Endometrium (tissue), 2 donors: ENCODE data around the gene RNF227.

Source experiments
- FAIRE-seq: peaks from 2 replicates; lab custom pipeline; 2012; peaks lifted over from hg19 to GRCh38; lab: Jason Lieb, UNC
- donor health status: control.
- donor health status: control.

Gene RNF227

DNA sequence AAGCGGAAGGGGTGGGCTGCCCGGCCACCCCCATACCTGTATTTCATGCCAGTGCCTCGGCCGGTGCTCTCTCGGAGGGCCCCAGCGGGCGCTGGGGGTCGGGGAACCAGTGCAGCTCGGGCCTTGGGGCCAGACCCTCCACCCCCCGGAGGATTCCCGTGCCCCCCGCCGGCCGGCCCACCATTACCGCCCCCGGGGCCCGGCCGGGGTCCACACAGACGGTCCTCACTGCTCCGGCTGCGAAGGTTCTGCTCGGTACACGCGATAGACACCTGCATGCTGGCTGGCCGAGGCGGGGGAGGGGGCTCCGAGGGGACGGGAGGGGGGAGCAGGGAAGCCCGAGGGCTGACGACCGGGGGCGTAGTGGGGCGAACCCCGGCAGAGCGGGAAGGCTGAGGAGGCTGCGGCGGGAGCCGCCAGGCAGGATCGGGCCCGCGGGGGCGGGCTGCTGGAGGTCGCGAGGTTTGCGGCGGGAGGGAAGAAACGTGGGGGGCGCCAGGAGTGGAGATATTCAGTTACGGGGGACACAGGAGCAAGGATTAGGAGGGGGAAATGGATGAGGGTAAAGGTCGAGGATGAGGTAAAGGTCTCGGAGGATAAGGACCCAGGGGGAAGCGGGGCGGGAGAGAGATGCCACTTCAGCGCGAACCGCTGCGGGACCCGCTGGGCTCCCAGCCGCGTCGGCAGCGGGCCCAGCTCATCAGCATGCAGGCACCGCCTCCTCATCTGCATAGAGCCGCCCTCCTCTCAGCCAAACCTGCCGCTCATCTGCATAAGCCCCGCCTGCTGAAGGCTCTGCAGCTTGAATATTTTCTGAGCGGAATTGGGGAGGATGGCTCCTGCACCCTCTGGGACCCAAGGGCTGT, 13.3 kb upstream of the RNF227 start, which contains the start of gene KCNAB3:
KCNAB3 (minus strand) TSS at position 699 of the 866 bp plus-strand sequence; CDS start at position 278, 421 bp downstream.
- FAIRE-seq = no peak

DNA sequence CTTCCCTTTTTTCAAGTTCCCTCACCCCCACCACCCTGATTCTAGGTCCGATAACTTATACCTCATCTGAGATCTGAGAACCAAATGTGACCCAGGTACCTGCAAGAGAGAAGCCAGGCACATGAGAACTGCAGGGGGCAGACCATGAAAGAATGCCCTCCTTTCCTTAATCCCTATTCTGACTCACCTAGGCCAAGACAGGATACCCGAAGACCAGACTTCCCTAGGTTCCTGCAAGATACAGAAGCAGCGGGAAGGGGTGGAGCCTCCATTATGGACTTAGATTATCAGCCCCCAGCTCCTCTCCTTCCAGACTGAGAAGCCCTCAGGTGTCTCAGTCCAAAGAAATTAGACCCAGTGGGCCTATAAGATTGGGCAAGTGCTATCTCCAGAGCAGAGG, 11.5 kb upstream of the RNF227 start:
- FAIRE-seq = no peak

DNA sequence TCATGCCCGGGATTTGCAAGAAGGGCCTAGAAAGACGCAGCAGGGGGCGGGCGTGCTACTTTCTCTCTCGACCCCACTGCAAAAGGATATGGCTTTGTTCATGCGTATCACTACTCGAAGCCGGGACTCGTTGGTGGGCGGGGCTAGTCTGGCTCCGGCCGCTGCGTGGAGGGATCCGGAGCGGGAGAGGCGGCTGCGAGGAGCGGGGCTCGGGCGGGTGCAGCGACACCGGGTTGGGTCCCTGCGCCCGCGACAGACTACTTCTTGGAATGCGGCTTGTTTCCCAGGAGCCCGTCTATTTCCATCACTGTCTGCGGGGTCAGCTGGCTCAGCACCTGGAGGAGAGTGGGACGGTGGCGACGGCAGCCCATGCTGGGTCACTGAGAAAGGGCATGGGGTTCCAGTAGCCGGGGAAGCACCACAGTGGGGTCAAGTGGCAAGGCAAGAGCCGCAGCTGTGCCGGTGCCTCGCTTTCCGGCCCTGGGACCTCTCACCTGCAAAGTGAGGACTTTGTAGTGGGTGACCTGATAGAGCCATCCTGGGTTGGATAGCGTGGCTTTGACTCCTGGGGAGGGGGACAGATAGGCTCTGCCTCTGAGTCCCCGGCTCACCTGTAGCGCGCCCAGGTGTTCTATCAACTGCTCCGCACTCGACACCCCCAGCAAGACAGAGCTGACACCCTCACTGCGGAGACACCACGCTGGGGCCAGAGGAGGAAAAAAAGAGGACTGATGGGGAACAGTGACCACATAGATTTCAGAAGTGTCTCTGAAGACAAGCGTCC, 6.9 kb upstream of the RNF227 start:
- FAIRE-seq = no peak

DNA sequence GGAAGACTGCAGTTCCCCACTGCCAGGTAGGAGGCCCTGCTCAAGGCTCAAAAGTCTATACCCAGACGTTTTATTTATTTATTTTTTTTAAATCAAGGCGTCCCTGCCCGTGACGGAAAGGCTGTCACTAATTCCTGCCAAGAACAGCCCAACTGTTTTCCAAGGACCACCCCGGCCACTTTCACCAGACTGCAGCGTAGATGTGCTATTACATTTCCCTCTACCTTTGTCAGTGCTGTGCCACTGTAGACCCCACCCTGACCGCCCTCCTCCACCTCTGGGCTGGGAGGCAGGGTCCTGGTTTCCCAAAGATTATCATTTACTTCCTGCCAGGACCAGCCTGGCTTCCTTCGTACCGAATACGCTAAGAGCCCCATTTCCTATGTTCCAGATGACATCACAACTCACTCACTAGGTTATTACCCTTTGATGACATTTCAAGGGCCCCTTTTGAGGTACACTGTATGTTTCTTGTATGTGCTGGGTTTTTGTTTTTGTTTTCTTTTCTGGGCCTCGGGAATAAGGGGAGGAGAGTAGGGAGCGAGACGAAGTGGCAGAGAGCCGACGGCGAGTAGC, 6.3 kb upstream of the RNF227 start:
- no peak for FAIRE-seq

DNA sequence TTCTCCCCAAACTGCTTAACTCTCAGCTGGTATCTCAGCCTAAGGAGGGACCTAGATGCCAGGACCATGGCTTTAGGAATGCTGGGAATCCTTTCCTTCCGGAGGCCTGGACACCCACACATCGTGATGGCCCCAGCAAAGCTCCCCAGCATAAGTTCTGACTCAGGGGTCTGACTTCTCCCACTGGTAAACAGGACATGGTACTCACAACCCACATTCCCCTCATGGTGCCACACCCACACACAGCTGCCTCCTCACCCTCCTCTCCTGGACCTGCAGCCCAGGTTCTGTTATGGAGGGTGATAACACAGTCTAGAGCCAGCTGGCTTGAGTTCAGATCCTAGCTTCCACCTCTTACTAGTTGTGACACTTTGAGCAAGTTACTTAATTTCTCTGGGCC, 719 bp upstream of the RNF227 start:
- no peak for FAIRE-seq

DNA sequence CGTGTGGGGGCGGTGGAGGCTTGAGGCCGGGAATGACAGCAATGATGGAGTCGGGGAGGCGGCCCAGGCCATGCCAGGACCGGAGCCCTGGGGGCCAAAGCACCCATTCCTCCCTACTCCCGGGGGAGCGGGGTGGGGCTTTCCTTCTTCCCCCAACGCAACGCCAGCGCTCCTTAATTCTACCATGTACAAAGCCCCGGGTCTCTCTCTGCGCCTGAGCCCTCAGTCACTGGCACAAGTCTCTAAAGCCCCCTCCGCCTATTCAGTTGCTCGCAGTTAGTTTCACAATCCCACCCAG, 245 bp upstream of the RNF227 start:
- FAIRE-seq = no peak

DNA sequence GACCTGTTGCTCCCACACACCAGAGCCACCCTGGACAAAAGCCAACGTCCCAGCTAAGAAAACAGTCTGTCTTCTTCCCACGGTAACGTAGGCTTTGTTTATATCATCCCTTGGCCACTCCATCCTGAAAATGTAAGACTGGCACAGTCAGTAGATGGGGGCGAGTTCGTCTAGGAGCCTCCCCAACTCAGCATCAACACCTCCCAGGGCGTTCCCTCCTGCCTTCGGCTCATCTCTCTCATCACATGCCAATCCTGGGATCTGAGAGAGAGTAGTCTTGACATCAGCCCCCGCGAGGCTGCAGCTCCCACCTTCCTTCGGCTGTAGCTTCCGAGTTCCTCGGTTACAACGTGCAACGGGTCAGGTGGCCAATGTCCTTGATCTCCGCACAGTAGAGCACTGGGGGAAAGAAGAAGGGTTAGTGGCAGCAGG, 894 bp downstream of the RNF227 start:
- no peak for FAIRE-seq

DNA sequence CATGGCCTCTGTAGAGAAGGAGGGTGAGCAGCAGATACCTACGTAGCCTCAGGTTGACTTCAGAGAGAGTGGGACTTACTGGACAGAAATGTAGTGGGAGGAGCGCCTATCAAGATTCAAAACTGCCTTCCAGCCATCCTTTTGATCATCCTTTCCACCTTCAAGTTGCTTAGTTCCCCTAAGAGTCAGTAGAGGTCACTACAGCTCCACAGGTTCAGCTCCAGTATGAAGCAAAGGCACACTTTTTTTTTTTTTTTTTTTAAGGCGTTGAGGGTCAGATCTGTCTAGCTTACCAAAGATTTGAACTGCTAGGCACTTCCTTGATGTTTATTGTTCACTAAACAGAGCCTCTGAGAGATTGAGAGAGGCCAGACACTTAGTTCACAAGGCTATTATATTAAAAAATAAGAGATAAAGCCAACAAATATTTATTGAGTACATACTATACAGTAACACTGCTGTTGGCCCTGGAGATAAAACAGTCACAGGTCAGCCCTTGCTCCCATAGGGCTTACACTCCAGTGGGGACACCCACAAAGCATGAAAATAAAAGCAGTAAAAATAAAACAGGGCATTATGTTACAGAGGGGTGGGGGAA, 3.1 kb downstream of the RNF227 start:
- FAIRE-seq = peak; percentile 65

DNA sequence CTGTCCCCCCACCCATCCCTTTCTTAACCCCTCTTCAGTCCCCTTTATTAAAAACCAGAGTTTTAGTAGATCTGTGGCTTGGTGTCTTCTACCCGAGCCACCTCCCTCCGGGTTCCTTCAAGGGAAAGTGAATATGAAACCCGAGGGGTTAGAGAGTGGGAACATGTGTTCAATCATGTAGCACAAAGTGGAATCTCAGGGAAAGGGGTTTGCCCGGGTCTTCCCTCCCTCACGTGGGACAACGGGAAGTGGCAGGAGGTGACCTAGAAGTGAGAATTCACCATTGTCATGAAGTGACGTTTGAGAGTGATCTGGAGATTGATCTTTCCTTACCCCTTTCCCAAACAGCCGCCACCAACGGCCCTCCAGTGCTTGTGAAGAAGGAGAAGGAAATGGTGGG, 5.0 kb downstream of the RNF227 start:
- FAIRE-seq = no peak

DNA sequence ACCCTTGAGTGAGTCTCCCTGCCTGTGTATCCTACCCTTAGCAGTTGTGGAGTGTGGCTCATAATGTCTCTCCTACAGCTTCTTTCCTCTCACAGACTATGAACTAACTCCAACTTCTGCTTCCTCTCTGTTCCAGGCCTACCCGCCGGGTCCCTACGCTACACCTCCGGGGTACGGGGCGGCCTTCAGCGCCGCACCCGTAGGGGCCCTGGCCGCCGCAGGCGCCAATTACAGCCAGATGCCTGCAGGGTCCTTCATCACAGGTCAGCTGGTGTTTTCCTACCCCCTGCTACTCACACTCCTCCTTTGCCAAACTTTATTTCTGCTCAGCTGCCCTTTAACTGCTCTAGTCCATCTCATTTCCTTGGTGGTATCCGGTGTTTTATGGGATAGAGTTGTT, 5.4 kb downstream of the RNF227 start:
- no peak for FAIRE-seq

DNA sequence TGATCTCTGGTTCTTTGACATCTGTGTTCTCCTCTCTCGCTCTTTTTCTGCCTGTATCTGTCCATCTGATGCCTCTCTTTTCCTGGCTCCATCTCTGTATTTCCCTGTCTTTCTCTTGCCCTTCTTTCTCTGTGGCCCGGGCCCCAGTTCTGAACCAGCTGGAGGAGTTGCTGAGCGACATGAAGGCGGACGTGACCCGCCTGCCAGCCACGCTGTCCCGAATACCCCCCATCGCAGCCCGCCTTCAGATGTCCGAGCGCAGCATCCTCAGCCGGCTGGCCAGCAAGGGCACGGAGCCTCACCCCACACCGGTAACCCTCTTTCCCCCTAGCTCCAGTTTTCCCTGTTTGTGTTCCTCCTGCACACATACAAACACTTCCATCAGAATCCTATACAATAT, 5.8 kb downstream of the RNF227 start:
- FAIRE-seq = no peak

DNA sequence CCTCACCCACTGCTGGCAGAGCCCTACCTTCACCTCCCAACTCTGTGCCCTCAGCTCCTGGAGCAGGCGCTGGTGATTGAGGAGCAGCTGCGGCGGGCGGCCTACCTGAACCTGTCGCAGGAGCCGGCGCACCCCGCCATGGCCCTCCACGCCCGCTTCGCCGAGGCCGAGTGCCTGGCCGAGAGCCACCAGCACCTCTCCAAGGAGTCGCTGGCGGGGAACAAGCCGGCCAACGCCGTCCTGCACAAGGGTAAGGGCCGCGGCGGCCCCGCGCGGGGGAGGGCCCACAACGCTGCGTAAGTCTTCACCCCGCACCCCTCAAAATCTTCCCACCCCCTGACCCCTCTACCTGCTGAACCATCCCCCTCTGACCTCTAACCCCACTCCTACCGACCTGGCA, 7.0 kb downstream of the RNF227 start:
- no peak for FAIRE-seq

DNA sequence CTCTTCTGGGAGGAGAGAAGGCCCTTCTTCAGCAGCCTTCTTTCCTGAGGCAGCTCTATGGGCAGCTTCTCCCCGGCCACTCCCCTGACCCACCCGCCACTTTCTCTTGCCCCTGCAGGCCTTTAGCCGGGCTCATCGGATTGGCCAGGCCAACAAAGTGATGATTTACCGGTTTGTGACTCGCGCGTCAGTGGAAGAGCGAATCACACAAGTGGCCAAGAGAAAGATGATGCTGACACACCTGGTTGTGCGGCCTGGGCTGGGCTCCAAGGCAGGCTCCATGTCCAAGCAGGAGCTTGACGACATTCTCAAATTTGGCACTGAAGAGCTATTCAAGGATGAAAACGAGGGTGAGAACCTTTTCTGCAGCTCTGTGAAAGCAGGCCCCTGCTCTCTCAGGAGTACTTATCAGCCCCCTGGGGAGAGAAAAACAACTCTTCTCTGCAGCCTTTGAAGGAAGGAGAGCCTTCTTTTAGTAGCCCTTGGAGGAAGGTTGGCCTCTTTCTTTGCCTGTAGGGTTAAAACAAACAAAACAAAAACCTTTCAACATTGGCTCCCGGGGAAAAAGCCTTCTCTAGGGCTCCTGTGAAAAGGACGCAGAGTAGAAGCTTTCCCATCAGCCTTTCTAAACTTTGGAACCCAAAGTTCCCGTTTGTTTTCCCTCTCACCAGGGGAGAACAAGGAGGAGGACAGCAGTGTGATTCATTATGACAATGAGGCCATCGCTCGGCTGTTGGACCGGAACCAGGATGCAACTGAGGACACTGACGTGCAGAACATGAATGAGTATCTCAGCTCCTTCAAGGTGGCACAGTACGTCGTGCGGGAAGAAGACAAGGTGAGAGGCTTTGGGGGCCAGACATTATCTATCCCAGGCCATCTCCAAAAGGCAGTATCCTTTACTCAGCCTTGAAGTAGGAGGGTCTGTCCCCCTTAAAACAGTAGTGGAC, 12.7 kb downstream of the RNF227 start:
- FAIRE-seq = no peak

DNA sequence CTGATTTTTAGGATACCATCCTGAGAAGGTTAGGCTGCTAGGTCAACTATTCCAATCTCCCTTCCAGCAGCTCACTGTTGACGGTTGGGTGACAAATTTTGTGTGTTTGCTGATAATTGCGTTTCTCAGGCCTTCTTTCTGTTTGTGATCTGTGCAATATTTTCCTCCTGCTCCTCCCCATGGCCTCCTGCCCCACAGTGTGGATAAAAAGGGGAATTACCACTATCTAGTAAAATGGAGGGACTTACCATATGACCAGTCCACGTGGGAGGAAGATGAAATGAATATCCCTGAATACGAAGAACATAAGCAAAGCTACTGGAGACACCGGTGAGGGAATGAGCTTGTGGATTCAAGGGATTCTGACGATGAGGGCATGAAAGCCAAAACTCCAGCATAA, 18.3 kb downstream of the RNF227 start:
- FAIRE-seq = no peak

DNA sequence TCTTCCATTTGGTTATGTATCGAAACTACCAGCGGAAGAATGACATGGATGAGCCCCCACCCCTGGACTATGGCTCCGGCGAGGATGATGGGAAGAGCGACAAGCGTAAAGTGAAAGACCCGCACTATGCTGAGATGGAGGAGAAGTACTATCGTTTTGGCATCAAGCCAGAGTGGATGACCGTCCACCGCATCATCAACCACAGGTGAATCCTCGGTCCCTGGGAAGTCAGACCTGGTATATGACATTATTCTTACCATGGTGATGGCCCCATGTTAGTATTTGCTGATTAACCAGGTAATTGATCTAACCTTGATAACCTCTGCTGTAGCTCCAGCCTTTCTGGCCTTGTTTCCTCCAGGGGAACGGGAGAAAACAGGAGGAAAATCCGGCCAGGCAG, 19.0 kb downstream of the RNF227 start:
- FAIRE-seq = no peak

DNA sequence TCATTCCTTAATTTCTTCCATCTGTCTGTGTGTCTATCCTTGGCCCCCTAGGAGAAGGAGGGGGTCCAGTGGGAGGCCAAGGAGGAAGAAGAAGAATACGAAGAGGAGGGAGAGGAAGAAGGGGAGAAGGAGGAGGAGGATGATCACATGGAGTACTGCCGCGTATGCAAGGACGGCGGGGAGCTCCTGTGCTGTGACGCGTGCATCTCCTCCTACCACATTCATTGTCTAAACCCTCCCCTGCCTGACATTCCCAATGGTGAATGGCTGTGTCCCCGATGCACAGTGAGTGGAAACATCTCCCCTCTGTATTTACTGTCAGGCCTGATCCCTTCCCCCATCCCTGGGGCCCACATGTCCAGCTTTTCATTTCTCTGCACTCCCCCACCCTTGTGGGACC, 21.2 kb downstream of the RNF227 start:
- no peak for FAIRE-seq

DNA sequence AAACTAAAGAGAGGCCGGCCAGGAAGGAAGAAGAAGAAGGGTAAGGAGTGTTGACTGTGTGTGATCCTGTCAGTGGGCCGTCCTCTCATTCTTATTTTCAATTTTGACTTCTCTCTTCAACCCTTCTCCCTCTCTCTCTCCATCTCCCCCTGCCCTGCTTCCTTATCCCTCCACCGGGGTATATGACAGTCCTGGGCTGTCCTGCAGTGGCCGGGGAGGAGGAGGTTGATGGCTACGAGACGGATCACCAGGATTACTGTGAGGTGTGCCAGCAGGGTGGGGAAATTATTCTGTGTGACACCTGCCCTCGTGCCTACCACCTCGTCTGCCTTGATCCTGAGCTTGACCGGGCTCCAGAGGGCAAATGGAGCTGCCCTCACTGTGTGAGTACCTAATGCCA, 21.9 kb downstream of the RNF227 start:
- FAIRE-seq = no peak

DNA sequence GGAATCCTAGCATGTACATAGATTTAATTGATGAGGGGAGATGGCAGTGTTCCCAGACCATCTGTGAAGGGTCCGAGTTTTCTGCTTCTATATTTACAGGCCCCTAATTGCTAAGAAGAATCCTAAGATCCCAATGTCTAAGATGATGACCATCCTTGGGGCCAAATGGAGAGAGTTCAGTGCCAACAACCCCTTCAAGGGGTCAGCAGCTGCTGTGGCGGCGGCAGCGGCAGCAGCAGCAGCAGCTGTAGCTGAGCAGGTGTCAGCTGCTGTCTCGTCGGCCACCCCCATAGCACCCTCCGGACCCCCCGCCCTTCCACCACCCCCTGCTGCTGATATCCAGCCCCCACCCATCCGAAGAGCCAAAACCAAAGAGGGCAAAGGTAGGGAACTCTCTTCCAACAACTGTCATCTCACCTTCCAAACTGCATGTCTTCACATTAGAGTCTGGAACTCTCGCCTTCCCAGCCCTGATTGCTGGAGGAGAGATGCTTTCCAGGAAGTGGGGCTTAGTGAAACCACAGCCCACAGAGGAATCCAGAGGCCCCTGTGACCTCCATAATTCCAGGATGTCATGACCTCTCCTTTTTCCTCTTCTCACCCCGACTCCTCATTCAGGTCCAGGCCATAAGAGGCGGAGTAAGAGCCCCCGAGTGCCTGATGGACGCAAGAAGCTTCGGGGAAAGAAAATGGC, 22.8 kb downstream of the RNF227 start:
- FAIRE-seq = no peak

DNA sequence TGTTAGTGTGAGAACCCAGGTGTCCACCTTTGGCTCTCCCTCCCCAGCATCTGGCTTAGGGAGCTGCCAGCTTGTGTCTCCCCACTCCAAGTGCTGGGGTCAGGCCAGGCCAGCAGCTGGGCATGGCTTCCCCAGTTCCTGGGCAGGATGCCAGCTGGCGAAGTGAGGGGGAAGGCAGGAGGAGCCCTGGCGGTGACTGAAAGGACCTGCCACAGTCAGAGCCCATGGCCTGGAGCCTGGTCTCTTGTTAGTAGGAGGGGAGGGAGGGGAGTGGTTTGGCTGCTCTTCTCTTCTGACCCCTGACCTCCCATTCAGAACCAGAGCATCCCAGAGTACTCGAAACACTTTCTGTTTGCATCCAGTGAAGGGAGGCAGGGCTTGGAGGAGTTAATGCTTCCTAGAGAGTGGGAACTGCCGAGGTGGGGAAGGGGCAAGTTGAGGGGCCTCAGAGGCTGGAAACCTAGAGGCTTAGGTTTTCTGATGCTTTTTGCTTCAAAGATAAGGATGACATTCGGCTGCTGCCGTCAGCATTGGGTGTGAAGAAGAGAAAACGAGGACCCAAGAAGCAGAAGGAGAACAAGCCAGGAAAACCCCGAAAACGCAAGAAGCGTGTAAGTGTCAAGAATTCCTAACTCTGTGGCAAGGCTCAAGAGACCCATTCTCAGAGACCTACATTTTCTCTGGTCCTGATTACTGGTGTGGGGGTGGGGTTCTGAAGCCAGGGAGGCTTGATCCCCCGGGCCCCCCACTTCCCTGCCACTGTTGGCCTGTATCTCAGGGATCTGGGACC, 26.7 kb downstream of the RNF227 start:
- peak; percentile 55 for FAIRE-seq
